Stomach (tissue), 4 donors: ENCODE data around the gene CDK12.

Source experiments
- EP300 ChIP-seq: sonication (generic); formaldehyde crosslinking; IDR thresholded peaks from one replicate; pipeline ENCODE4 v1.6.1; 2017; ENCODE audit warnings: antibody characterized with exemption
- POLR2A ChIP-seq, 4 donors: fragments of 450-650 bp; IDR thresholded peaks; one replicate each; pipeline ENCODE4 v1.6.1; 2016; ENCODE audit warnings: antibody characterized with exemption in 4 of 4, control low read depth in 2 of 4, mild to moderate bottlenecking in 1 of 4, moderate library complexity in 1 of 4
- TF ChIP-seq, protein P1 (sequence below), 7 experiments: fragments of 450-650 bp in 4 of 7; fragments of 200-600 bp in 3 of 7; sonication (generic) in 3 of 7; IDR thresholded peaks; one replicate each; pipeline ENCODE4 v1.5.1; 2016 to 2019; ENCODE audit warnings: antibody characterized with exemption in 7 of 7, control low read depth in 2 of 7, mild to moderate bottlenecking in 1 of 7

- TF ChIP-seq, protein P1, sequence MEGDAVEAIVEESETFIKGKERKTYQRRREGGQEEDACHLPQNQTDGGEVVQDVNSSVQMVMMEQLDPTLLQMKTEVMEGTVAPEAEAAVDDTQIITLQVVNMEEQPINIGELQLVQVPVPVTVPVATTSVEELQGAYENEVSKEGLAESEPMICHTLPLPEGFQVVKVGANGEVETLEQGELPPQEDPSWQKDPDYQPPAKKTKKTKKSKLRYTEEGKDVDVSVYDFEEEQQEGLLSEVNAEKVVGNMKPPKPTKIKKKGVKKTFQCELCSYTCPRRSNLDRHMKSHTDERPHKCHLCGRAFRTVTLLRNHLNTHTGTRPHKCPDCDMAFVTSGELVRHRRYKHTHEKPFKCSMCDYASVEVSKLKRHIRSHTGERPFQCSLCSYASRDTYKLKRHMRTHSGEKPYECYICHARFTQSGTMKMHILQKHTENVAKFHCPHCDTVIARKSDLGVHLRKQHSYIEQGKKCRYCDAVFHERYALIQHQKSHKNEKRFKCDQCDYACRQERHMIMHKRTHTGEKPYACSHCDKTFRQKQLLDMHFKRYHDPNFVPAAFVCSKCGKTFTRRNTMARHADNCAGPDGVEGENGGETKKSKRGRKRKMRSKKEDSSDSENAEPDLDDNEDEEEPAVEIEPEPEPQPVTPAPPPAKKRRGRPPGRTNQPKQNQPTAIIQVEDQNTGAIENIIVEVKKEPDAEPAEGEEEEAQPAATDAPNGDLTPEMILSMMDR (IDR thresholded peaks at IDR 0.05), result no peak
- no peak for TF ChIP-seq EP300
- TF ChIP-seq POLR2A (IDR thresholded peaks at IDR 0.05), result no peak
Observed at GRCh38 chr17:39450051-39450450, 11.2 kb upstream of the CDK12 start.
